K562 (cell line): Measurements from ENCODE around the gene MELK. TPM values are rescaled to one million over a fixed set of nuclear protein-coding genes. Genes with fewer than 3 reads are reported as not detected.

Source experiments
- CBFB ChIP-seq: sonication (generic); formaldehyde crosslinking; IDR thresholded peaks from 2 replicates; pipeline ENCODE4 v1.4.0; 2020; ENCODE audit warnings: mild to moderate bottlenecking, missing genetic modification reagents
- CC2D1A ChIP-seq: fragments of 450-650 bp; IDR thresholded peaks from 2 replicates; pipeline ENCODE4 v1.6.1; 2017; ENCODE audit warnings: mild to moderate bottlenecking
- CEBPG ChIP-seq, 3 experiments: fragments of 200-800 bp in 1 of 3; sonication (Bioruptor generic) in 1 of 3; sonication (generic) in 1 of 3; formaldehyde crosslinking in 1 of 3; IDR thresholded peaks in 2 of 3; conservative IDR thresholded peaks in 1 of 3; 2 replicates each; pipeline versions ENCODE4 v1.6.1 to v1.8.0; 2016 to 2022; ENCODE audit warnings: missing compliant biosample characterization in 2 of 3, missing genetic modification characterization in 2 of 3, mild to moderate bottlenecking in 1 of 3, missing genetic modification reagents in 1 of 3
- E2F3 ChIP-seq: fragments of 250-450 bp; sonication (Bioruptor Pico); IDR thresholded peaks from 2 replicates; pipeline ENCODE4 v1.4.0; 2020; ENCODE audit warnings: mild to moderate bottlenecking
- FOSL1 ChIP-seq: fragments of 200-800 bp; sonication (Bioruptor generic); conservative IDR thresholded peaks from 2 replicates; pipeline ENCODE4 v1.6.1; 2016; ENCODE audit warnings: missing genetic modification characterization, missing compliant biosample characterization
- HLTF ChIP-seq: fragments of 450-650 bp; IDR thresholded peaks from 2 replicates; pipeline ENCODE4 v1.6.1; 2016
- ID3 ChIP-seq, 2 experiments: fragments of 250-450 bp in 1 of 2; fragments of 450-650 bp in 1 of 2; sonication (Bioruptor Pico) in 1 of 2; IDR thresholded peaks; 2 replicates each; pipeline versions ENCODE4 v1.6.1 to v1.8.0; 2016 to 2021; ENCODE audit warnings: mild to moderate bottlenecking in 2 of 2, moderate library complexity in 2 of 2, missing compliant biosample characterization in 1 of 2, missing genetic modification characterization in 1 of 2
- KAT7 ChIP-seq: sonication (generic); formaldehyde crosslinking; IDR thresholded peaks from 2 replicates; pipeline ENCODE4 v1.8.0; 2022; ENCODE audit warnings: missing genetic modification reagents, mild to moderate bottlenecking, borderline replicate concordance
- KLF16 ChIP-seq: IDR thresholded peaks from 2 replicates; pipeline ENCODE4 v1.6.1; 2016; ENCODE audit warnings: antibody characterized with exemption
- PHF8 ChIP-seq: fragments of 200-600 bp; sonication (generic); IDR thresholded peaks from 2 replicates; pipeline ENCODE4 v1.6.1; 2012; ENCODE audit warnings: mixed run types, mild to moderate bottlenecking, inconsistent platforms, low read length, moderate library complexity, borderline replicate concordance
- RAD21 ChIP-seq, 2 experiments: fragments of 250-450 bp in 1 of 2; fragments of 450-650 bp in 1 of 2; sonication (Bioruptor Pico) in 1 of 2; formaldehyde crosslinking in 1 of 2; IDR thresholded peaks in 1 of 2; conservative IDR thresholded peaks in 1 of 2; 2 replicates each; pipeline versions ENCODE4 v1.4.0 to v1.8.0; 2020 to 2022; ENCODE audit warnings: mild to moderate bottlenecking in 2 of 2, moderate library complexity in 1 of 2
- RBFOX2 ChIP-seq: fragments of 200-400 bp; formaldehyde crosslinking; IDR thresholded peaks from 2 replicates; pipeline ENCODE4 v1.6.1; 2017; ENCODE audit warnings: low read depth, mild to moderate bottlenecking, low read length, moderate library complexity
- SMARCC2 ChIP-seq: fragments of 450-650 bp; IDR thresholded peaks from 2 replicates; pipeline ENCODE4 v1.6.1; 2017; ENCODE audit warnings: antibody characterized with exemption, moderate library complexity, mild to moderate bottlenecking, low read depth
- ZBTB1 ChIP-seq: sonication (generic); formaldehyde crosslinking; IDR thresholded peaks from 2 replicates; pipeline ENCODE4 v1.8.1; 2023; ENCODE audit warnings: missing genetic modification reagents, low read depth, mild to moderate bottlenecking, borderline replicate concordance
- ZBTB33 ChIP-seq: sonication (generic); formaldehyde crosslinking; IDR thresholded peaks from 2 replicates; pipeline ENCODE4 v1.8.1; 2023; ENCODE audit warnings: mild to moderate bottlenecking, missing genetic modification reagents
- ZNF518B ChIP-seq: fragments of 250-450 bp; sonication (Bioruptor Pico); IDR thresholded peaks from 2 replicates; pipeline ENCODE4 v1.5.0; 2021; ENCODE audit warnings: mild to moderate bottlenecking, moderate library complexity
- polyA plus RNA-seq, 8 experiments: library from polyadenylated mRNA; depleted of rRNA in 4 of 8; stranded (reverse) in 5 of 8; unstranded in 3 of 8; fragments of >200 nt; fragmentation: Nextera tagmentation in 2 of 8; fragmentation: Illumina TruSeq in 1 of 8; extraction: Ambion mirVana in 2 of 8; extraction: Trizol in 1 of 8; gene quantifications; 2 replicates each; pipeline versions ENCODE4 v1.2.1 to v1.2.3, GENCODE V29; 2011 to 2014; ENCODE audit warnings: inconsistent platforms in 1 of 8, missing spikeins in 1 of 8
- total RNA-seq, 7 experiments: library from RNA; depleted of rRNA in 6 of 7; stranded (reverse); fragments of >200 nt in 6 of 7; fragmentation: Illumina TruSeq in 2 of 7; extraction: Trizol in 2 of 7; gene quantifications; 2 replicates each; pipeline versions ENCODE4 v1.2.1 to v1.2.3, GENCODE V29; 2011 to 2021; ENCODE audit warnings: low replicate concordance in 1 of 7
- TF ChIP-seq, protein P1 (sequence below): fragments of 200-800 bp; sonication (Bioruptor generic); IDR thresholded peaks from 2 replicates; pipeline ENCODE4 v1.6.1; 2017; ENCODE audit warnings: missing genetic modification characterization, missing compliant biosample characterization
- TF ChIP-seq, protein P2 (sequence below): sonication (generic); formaldehyde crosslinking; IDR thresholded peaks from 2 replicates; pipeline ENCODE4 v1.4.0; 2020; ENCODE audit warnings: mild to moderate bottlenecking, missing genetic modification reagents

Gene MELK
- total and polyA plus RNA-seq, 9 of the 15 experiments (the other 6 are each of a cell fraction or from before 2014, with no cell fraction given), result 33.3 to 57.3 (median 43.8) TPM

GRCh38 chr9:36575411-36575882 lies 2.8 kb downstream of the MELK start (continued):
- TF ChIP-seq, protein P1, sequence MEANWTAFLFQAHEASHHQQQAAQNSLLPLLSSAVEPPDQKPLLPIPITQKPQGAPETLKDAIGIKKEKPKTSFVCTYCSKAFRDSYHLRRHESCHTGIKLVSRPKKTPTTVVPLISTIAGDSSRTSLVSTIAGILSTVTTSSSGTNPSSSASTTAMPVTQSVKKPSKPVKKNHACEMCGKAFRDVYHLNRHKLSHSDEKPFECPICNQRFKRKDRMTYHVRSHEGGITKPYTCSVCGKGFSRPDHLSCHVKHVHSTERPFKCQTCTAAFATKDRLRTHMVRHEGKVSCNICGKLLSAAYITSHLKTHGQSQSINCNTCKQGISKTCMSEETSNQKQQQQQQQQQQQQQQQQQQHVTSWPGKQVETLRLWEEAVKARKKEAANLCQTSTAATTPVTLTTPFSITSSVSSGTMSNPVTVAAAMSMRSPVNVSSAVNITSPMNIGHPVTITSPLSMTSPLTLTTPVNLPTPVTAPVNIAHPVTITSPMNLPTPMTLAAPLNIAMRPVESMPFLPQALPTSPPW, result no peak
- no peak for TF ChIP-seq ZNF518B (CRISPR knock-in tag)
- no peak for TF ChIP-seq ZBTB33 (CRISPR knock-in tag)
- TF ChIP-seq, protein P2, sequence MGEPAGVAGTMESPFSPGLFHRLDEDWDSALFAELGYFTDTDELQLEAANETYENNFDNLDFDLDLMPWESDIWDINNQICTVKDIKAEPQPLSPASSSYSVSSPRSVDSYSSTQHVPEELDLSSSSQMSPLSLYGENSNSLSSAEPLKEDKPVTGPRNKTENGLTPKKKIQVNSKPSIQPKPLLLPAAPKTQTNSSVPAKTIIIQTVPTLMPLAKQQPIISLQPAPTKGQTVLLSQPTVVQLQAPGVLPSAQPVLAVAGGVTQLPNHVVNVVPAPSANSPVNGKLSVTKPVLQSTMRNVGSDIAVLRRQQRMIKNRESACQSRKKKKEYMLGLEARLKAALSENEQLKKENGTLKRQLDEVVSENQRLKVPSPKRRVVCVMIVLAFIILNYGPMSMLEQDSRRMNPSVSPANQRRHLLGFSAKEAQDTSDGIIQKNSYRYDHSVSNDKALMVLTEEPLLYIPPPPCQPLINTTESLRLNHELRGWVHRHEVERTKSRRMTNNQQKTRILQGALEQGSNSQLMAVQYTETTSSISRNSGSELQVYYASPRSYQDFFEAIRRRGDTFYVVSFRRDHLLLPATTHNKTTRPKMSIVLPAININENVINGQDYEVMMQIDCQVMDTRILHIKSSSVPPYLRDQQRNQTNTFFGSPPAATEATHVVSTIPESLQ (CRISPR knock-in tag), result no peak
- TF ChIP-seq CBFB, result no peak
- TF ChIP-seq SMARCC2, result no peak
- TF ChIP-seq RBFOX2, result no peak
- peak; percentile 70 for TF ChIP-seq FOSL1 (tag)
- TF ChIP-seq CEBPG (CRISPR knock-in tag; IDR thresholded peaks at IDR 0.05), result no peak
- peak in 1 of 2 experiments; percentile 70; a peak in 2 of 4 replicates for TF ChIP-seq CEBPG (tag; conservative IDR thresholded peaks at IDR 0.05 in 1 of 2, IDR thresholded peaks at IDR 0.05 in 1 of 2)
- no peak for TF ChIP-seq KLF16
- TF ChIP-seq HLTF, result no peak
- no peak for TF ChIP-seq KAT7
- no peak for TF ChIP-seq E2F3 (CRISPR knock-in tag)
- no peak for TF ChIP-seq PHF8
- TF ChIP-seq ZBTB1 (CRISPR knock-in tag), result no peak
- no peak for TF ChIP-seq CC2D1A
- no peak for TF ChIP-seq RAD21 (CRISPR knock-in tag; conservative IDR thresholded peaks at IDR 0.05 in 1 of 2, IDR thresholded peaks at IDR 0.05 in 1 of 2)
- no peak for TF ChIP-seq ID3 (CRISPR knock-in tag; IDR thresholded peaks at IDR 0.05)
- no peak for TF ChIP-seq ID3 (tag; IDR thresholded peaks at IDR 0.05)
